Transverse colon (tissue), 4 donors: Measurements from ENCODE around the gene ABCC10.

Source experiments
- POLR2AphosphoS5 ChIP-seq, 3 donors: sonication (generic); formaldehyde crosslinking; IDR thresholded peaks; one replicate each; pipeline ENCODE4 v1.6.1; 2016; ENCODE audit warnings: antibody characterized with exemption in 3 of 3
- TF ChIP-seq, protein P1 (sequence below), 5 experiments: fragments of 200-600 bp in 3 of 5; fragments of 450-650 bp in 2 of 5; sonication (generic) in 3 of 5; IDR thresholded peaks; 1 replicate in 2 of 5; 2 replicates in 3 of 5; pipeline ENCODE4 v1.5.1; 2016 to 2017; ENCODE audit warnings: antibody characterized with exemption in 5 of 5, inconsistent platforms in 3 of 5, mild to moderate bottlenecking in 2 of 5, moderate library complexity in 1 of 5

DNA sequence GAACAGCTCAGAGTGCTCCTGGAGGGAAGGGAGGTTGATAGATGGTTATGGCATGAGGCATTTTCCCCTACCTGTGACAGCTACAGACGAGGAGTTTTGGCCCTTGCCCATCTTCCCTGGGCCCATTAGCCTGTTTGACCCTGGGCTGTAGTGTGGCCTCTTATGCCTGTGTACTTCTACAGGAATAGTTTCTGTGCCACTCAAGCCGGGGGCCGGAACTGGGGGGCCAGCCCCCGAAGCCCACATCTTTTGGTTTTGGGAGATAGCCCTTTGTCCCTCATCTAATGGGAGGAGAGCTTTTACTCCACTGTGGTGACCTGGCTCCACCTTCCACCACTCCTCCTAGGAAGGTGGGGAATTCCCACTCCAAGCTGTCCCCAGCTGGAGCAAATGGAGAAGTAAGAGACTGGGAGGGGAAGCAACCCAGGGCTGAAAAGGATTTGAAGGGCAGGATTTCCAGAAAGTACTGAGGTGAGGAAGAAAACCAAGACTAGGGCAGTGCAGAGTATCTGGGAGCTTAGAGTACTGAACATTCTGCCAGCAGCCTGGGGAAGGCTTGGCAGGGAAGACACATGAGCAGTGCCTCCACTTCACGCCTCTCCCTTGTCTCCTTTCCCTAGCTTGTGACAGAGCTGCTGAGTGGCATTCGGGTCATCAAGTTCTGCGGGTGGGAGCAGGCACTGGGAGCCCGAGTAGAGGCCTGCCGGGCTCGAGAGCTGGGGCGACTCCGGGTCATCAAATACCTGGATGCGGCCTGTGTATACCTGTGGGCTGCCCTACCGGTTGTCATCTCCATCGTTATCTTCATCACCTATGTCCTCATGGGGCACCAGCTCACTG is 6.9 kb downstream of the ABCC10 start:
- TF ChIP-seq, protein P1, sequence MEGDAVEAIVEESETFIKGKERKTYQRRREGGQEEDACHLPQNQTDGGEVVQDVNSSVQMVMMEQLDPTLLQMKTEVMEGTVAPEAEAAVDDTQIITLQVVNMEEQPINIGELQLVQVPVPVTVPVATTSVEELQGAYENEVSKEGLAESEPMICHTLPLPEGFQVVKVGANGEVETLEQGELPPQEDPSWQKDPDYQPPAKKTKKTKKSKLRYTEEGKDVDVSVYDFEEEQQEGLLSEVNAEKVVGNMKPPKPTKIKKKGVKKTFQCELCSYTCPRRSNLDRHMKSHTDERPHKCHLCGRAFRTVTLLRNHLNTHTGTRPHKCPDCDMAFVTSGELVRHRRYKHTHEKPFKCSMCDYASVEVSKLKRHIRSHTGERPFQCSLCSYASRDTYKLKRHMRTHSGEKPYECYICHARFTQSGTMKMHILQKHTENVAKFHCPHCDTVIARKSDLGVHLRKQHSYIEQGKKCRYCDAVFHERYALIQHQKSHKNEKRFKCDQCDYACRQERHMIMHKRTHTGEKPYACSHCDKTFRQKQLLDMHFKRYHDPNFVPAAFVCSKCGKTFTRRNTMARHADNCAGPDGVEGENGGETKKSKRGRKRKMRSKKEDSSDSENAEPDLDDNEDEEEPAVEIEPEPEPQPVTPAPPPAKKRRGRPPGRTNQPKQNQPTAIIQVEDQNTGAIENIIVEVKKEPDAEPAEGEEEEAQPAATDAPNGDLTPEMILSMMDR (IDR thresholded peaks at IDR 0.05), result no peak
- TF ChIP-seq POLR2AphosphoS5 (IDR thresholded peaks at IDR 0.05), result no peak
